Measurements from ENCODE around the gene LTF.
"Not testable (repeated sequence)": the region's sequence is repeated elsewhere in the genome, so short reads cannot be mapped to it uniquely, and the experiment has no call there.

Gene LTF

DNA sequence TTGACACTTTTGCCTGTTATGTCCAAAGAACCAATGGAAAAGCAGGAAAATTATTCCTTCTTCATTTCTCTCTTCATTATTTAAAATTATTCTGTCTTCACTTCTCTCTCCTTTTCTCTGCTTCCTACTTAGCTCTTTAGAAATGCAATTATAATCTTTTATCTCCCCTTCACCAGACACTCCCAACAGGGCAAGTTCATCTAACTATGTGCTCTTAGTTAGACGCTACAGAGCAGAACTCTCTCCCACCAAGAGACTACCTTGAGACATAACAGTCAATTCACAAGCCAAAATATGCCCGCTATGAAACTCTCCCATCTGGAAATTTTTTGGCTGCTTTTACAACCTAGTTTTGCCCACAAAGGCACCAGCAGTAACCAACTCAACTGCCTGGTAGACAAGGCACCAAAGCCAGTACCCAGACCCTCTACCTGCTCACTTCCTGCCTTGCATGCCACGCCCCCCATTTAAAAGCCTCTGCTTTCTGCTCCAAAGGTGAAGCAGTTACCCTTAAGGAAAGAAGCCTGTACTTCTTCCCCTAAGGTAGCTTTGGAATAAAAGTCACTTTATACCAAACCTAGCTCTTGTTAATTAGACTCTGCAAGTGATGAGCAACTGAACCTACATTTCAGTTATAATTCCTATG lies 29.5 kb downstream of the LTF start:
- no peak for DNase-seq

DNA sequence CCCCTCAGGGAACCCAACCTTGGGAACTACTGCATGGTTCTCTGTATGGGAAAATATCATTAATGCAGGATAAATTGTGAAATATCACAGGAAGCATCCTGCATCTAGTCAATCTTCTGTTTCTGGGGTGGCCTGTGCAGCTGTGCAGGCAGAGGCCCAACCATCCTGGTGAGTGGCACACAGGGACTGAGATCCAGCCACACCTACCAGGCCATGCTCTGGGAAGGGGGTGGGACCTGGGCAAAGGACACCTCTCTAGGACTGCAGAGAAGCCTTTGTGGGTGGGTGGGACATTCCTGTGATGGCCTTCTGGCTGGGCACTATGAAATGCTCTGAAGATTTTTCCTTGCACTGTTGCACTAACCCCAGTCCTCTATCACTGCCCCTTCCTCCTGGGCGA lies 30.9 kb downstream of the LTF start:
- DNase-seq = no peak

DNA sequence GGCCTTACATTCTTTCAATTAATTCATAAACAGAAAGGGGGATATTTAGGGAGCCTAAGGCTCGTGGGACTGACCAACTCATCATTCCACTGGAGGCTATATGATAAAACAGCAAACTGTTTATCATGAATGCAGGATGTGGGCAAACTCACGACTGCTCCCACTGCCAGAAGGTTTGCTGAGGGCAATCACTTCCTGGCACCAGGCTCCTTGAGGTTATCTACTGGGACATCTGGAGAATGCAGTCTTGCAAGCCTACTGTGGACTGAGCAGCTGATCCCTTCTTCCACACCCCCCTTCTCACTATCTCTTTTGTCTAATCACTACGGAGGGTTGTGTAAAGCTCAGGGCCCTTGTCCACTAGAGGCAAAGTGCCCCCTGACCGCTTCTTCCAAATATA lies 31.6 kb downstream of the LTF start:
- not testable (repeated sequence) for DNase-seq

DNA sequence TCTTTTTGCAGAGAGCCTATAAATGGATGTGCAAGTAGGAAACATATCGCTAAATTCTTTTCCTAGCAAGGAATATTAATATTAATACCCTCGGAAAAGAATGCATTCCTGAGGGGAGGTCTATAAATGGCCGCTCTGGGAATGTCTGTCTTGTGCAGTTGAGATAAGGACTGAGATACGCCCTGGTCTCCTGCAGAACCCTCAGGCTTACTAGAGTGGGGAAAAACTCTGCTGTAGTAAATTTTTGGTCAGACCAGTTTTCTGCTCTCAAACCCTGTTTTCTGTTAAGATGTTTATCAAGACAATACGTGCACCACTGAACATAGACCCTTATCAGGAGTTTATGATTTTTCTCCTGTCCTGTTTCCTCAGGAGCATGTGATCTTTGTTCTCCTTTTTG lies 32.8 kb downstream of the LTF start:
- DNase-seq = not testable (repeated sequence)

DNA sequence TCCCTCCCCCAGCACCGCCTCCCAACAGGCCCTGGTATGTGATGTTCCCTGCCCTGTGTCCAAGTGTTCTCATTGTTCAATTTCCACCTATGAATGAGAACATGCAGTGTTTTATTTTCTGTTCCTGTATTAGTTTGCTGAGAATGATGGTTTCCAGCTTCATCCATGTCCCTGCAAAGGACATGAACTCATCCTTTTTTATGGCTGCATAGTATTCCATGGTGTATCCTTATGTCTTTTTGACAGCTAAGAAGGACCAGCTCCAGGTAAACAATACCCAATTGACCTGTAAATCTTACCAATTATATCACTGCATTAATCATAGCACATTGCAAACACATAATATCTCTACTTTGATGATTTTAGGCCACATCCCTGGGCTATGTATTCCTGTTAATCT lies 33.8 kb downstream of the LTF start:
- DNase-seq = not testable (repeated sequence)

DNA sequence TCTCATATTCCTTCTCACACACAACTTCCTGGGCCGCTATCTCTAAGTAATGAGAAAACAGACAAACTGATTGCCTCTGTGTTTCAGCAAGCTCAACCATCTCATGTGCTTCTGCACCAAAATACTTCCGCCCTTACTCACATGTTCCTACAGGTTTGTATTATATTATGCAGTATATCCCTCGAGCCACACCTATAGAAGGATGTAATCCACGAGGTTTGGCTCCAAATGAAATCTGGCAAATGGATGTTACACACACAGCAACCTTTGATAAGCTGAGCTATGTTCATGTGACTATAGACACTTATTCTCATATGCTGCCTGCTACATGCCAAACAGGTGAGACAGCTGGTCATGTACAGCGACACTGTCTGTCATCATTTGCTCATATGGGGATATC lies 35.0 kb downstream of the LTF start:
- DNase-seq = no peak

DNA sequence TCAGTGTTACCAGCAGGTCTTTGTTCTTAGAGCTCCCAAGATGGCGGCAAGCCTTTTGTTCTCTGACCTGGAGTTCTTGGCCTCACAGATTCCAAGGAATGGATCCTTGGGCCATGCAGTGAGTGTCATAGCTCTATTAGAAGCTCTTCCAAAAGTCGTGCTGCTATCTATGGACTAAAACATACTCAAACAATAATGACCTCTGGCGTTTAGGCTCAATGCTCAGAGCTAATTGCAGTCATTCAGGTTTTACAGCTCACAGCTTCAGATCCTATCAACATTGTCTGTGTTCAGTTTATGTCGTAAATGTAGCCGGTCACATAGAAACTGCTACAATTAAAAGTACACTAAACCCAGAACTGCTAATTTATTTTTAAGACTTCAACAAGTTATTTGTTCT lies 35.5 kb downstream of the LTF start:
- DNase-seq = no peak

DNA sequence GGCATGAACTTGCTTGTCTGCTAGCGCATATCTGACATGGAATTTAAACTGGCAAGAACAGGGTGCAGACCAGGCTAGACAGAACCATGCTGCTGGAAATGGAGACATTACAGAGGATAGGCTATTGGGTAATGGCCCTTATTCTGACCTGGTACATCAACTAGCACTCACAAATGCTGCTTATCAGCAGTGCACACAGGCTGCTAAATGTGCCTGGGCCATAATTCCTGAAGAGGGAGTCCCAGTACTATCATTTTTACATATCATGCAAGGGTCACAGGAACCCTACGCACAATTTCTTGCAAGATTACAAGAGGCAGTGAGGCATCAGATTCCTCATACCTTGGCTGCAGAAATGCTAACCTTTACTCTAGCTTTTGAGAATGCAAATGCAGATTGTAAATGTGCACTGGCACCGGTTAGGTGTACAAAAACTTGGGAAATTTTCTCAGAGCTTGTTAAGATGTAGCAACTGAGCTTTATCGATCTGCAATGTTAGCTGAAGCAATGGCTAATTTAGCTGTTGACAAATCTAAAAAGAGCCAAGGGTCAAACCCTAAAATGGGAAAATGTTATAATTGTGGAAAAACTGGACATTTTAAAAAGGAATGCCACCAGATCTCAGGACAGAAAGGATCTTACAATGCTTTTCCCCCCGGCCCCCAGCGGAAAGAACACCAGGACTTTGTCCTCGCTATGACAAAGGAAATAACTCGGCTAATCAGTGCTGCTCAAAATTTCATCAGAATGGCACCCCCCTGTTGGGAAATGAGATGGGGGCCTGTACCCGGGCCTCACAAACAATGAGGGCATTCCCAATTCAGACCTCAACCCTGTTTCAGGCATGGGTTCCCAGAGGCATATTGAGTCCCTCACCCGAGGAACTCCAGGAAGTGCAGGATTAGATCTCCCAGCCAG lies 36.5 kb downstream of the LTF start:
- no peak for DNase-seq

DNA sequence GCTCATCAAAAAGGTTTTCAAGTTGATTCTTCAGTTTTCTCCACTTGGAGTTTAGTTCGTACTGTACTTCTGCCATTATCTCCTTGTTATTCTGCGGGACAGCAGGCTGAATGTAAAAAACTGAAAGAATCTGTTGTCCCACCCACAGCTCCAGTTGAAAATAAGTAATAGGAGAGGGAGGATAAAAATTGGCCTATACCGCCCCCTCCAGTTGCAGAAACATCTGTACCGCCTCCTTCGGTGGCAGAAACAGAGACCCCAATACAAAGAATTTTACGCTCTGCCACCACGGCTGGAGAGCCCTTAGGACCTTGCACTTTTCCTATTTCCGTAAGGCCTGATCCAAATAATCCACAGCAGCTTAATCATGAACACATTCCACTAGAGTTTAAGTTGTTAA lies 37.3 kb downstream of the LTF start:
- DNase-seq = not testable (repeated sequence)

DNA sequence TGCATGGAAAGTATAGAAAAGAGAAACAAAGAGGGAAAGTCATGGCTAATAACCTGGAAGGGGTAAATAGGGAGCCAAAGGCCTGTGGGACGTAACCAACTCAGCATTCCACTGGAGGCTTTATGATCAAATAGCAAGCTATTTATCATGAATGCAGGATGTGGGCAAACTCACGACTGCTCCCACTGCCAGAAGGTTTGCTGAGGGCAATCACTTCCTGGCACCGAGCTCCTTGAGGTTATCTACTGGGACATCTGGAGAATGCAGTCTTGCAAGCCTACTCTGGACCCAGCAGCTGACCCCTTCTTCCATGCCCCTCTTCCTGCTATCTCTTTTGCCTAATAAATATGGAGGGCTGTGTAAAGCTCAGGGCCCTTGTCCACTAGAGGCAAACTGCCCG lies 38.2 kb downstream of the LTF start:
- DNase-seq = not testable (repeated sequence)

DNA sequence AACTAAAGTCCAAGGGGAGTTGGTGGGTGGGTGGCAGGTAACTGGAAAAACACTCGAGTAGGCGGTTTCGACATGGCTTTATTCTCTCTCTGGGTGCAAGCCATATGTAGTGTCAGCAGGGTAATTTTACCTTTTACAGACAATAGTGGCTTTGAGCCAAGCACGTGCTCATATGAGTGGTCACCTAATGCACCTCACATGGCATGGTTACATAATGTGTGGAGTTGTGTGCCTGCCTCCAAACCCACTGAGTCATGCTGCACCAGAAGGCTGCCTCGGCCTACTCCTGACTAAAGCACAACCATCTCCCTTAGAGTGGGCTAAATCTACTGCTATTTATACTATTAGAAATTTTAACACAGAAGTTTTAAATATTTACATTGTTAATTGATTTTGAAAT lies 41.1 kb downstream of the LTF start:
- no peak for DNase-seq

DNA sequence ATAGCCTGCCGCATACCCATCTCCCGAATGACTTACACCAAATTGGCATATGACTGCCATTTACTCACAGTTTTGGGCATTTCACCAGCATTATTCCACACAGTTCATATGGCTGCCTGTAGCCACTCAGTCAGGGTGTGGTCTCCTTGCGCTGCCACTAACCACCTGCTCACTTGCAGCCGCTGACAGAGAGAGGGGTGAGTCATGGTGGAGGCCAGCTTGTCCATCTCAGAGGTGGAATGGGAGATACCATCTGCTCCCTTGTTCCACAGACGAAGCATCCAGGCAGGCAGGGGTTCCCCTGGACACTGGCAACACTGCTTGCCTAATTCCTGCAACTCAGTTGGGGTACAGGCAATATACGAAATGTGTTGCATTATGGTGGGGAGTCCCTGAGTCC lies 42.1 kb downstream of the LTF start:
- DNase-seq = no peak

DNA sequence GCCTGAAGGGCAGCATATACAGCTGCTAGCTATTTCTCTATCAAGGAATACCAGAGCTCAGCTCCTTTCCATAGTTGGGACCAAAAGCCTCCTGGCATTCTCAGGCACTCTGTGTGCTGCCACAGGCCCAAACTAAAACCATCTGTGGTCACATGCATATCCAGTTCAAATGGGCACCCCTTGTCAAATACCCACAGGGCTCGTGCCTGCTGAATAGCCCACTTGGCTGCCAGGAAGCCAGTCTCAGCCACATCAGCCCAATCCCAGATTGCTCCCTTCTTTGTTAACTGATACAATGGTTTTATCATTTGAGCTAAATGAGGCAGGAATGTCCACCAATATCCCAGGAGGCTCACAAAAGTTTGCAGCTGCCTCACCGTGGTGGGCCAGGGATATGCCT lies 43.8 kb downstream of the LTF start:
- DNase-seq = no peak

DNA sequence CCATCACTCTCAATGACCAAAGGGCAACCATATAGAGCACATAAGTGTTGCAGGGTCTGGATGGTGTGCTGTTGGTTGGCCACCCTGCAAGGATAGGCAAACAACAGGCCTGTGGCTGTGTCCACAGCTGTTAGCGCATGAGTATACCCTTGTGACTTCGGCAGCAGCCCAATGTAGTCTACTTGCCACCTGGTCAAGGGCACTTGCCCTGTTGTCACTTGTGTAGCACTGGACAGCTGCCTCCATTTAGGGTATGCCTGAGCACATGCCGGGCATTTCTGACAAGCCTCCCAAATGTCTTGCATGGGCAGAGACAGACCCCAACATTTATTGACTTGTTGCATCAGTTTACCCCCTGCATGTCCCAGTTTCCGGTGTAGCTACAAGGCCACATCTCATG lies 44.9 kb downstream of the LTF start:
- no peak for DNase-seq

DNA sequence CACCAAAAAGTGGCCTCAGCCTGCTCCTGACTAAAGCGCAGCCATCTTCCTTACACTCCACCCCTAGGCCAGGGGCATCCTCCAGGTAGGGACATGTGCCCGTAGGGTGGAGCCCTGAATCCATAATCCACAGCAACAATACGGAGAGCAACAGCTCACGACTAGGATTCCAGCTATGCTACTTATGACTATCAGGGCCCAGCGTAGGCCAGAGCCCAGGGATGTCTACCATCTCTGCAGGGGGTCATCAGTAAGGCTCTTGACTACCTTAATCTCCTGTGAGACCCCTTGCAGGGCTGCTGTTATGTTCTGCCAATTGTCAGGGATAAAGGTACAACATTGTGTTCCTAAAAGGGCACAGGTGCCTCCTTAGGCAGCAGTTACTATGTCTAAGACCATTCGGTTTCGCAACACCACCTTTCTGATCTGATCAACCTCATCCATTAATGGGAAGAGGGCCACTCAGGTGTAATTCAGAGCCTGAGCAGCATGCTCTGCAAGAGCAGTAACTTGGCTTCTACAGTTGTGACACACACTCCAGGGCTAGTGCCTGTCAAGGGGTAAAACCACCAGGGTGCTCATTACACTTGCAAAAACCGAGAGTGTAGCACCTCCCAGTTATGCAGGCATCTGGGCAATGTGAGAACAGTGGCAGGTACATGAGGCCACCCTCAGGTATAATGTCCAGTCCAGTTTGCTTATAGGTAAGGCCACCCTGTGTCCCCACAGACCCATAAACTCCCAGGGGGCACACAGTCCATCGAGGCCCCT lies 46.7 kb downstream of the LTF start:
- no peak for DNase-seq

DNA sequence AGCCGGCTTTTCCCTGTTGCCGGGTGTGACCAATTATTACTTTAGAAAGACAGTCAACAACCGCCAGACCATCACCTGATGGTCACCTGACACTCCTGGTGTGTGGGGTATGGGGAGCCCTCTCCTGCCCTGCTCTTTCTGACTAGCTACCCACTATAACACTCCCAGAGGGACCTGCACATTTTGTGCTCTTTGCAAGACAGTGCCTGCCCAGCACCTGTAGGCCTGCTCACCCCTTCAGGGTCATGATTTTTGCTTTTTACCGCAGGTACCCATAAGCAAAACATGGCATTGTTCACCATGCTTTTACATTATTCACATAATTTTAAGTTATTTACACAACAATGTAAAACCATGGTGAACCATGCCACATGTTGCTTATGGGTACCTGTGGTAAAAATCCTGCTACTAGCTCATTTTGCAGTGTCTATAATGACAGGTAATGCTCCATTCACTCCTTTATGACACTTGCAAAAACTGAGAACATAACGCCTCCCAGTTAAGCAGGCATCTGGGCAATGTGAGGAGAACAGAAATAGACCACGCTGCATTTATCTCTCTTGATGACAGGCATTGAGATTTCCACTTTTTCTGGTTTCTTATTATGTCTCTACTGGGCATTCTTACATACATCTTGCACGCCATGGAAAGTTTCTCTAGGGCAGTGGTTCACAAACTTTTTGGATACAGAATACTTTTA lies 47.7 kb downstream of the LTF start:
- DNase-seq = no peak

DNA sequence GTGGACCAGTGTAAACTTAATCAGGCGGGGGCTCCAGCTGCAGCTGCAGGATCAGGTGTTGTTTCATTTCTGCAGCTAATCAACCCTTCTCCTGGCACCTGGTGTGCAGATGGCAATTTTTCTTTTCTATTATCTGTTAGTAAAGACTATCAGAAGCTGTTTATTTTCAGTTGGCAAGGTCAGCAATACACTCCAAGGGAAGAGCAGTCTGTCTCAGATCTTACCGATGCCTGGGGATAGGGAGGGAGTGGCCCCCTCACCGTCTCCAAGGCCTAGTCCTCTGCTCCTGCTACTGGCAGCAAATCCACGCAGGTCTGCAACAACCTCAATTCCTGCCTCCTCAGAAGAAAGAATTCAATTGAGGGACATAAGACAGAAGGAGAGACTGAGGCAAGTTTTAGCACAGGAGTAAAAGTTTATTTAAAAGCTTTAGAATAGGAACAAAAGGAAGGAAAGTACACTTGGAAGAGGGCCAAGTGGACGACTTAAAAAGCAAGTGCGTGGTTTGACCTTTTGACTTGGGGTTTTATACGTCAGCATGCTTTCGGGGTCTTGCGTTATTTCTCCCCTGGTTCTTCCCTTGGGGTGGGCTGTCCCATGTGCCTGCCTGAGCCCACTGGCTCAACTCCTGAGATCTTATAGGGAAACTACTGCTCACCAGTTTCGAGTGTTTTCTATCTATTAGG lies 48.4 kb downstream of the LTF start:
- no peak for DNase-seq

DNA sequence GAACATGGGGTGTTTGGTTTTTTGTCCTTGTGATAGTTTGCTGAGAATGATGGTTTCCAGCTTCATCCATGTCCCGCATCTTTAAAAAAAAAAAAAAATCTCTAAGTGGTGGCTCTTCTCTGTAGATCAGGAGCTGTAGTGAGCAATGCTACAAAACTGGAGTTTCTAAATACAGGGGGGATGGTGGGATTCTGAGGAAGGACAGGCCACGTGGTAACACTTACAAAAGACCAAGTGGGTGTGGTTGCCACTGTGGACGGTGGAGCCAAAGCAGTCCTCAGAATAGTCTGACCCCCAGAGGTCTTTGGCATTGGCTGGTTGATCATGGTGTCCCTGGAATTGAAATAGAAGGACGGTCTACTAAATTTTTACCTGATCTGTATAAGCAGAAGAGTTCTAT lies 50.0 kb downstream of the LTF start:
- no peak for DNase-seq

DNA sequence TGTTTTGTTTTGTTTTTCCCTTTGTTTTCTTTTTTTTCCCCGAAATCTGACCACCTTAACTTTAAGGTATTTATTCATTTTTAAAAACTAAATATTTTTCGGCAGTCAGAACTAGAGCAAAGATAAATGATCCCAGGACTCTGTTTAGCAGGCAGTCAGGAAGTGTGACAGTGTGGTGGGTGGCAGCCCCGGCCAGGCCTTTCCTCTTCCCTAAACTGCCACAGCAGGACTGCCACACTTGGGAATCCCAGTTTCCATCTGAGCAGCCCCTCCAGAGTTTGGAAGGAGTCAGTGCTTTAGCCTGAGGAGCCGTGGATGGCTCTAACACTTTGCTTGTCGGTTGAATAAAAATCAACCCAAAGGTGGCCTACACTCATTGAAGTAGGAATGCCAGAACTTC lies 50.8 kb downstream of the LTF start:
- DNase-seq = no peak

DNA sequence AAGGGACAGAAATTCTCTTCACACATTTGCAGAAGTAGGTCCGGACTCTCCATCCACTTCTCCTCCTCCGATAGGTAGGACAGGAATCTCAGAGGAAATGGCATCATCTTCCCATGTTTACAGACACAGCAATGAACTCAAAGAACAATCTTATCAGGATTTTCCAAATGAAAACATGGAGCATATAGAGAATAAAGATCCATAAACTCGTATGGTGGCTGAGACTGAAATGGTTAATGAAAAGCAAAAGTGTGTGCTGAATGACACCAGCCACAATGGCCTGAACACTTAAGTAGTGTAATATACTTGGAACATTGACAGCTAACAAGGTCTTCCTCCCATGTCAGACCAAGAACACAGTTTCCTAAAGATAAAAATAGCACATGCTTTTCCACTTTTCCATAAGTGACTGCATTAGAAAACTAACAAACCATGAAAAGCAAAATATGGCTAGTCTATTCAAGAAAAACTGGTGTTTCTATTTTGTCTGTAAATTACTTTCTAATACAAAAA lies 51.9 kb downstream of the LTF start:
- no peak for DNase-seq

DNA sequence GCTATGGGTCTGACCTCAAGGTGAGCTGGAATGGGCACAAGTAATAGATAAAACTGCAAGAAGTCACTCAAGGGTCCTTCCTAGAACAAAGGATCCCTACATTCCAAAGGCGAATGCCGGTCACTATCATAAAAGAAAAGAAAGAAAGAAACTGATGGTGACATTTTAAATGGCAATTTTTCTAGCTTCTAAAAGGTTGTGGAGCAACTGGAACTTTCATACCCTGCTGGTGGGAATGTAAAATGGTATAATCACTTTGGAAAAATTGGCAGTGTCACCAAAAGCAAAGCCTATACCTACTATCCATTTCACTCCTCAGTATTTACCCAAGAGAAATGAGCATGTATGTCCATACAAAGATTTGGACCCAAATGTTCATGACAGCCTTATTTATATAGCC lies 53.4 kb downstream of the LTF start:
- DNase-seq = no peak

DNA sequence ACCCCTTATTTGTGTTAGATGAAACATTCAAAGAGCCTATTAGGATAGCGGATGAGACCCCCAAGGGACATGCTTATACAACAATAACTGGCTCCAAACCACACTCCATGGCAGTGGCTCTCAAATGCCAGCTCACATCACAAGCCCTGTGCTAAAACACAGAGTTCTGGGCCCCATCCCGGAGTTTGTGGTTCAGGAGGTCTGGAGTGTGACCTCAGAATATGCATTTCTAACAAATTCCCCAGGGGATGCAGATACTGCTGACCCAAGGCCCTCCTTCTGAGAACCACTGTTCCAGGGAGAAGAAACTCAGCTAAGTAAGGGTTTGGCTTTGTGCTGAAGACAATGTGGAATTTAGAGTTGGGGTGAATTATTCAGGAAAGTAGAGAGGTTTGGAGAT lies 54.0 kb downstream of the LTF start:
- no peak for DNase-seq
